Gastrocnemius medialis (tissue), 4 donors: ENCODE data around the gene HAUS2. TPM values are rescaled to one million over a fixed set of nuclear protein-coding genes. Genes with fewer than 3 reads are reported as not detected.

Experiments
- ATAC-seq, 2 donors: fragments of 150-250 bp; one replicate each; pipeline ENCODE4 v1.9.1; 2016
- DNase-seq, 2 donors: peaks; one replicate each; pipeline ENCODE4 v3.0.0-alpha.2; 2019
- H3K27ac ChIP-seq, 4 donors: fragments of 200-600 bp; sonication (generic); 1 replicate in 1 of 4; 2 replicates in 3 of 4; pipeline ENCODE4 v1.5.1; 2016 to 2018; ENCODE audit warnings: mild to moderate bottlenecking in 2 of 4, moderate library complexity in 1 of 4
- H3K27me3 ChIP-seq, 3 donors: fragments of 200-600 bp; sonication (generic) in 2 of 3; 1 replicate in 1 of 3; 2 replicates in 2 of 3; pipeline versions ENCODE4 v1.5.1 to v1.6.0; 2016 to 2019; ENCODE audit warnings: mild to moderate bottlenecking in 1 of 3, moderate library complexity in 1 of 3
- H3K36me3 ChIP-seq, 2 donors: fragments of 200-600 bp; sonication (generic) in 1 of 2; one replicate each; pipeline ENCODE4 v1.5.1; 2017 to 2018
- H3K4me1 ChIP-seq, 2 donors: fragments of 200-600 bp; sonication (generic) in 1 of 2; one replicate each; pipeline ENCODE4 v1.5.1; 2016 to 2017; ENCODE audit warnings: mild to moderate bottlenecking in 2 of 2
- H3K4me3 ChIP-seq, 4 donors: fragments of 200-600 bp; sonication (generic) in 3 of 4; 1 replicate in 1 of 4; 2 replicates in 3 of 4; pipeline ENCODE4 v1.5.1; 2016 to 2019; ENCODE audit warnings: mild to moderate bottlenecking in 2 of 4
- H3K9me3 ChIP-seq, 3 donors: fragments of 200-600 bp; sonication (generic) in 2 of 3; 1 replicate in 1 of 3; 2 replicates in 2 of 3; pipeline ENCODE4 v1.5.1; 2016 to 2019
- POLR2A ChIP-seq, 2 donors: fragments of 450-650 bp; IDR thresholded peaks; one replicate each; pipeline ENCODE4 v1.6.1; 2017; ENCODE audit warnings: antibody characterized with exemption in 2 of 2, mild to moderate bottlenecking in 2 of 2, moderate library complexity in 2 of 2
- in situ Hi-C, 4 donors: fragments of 200-750 bp; cut with MboI; loops; one replicate each; pipeline versions ENCODE4 v1.15.0 to v1.8.0; 2017; ENCODE audit warnings: low sequenced_read_pairs in 4 of 4
- intact Hi-C: fragments of 100-400 bp; cut with DNase I; formaldehyde crosslinking; loops from one replicate; pipeline ENCODE4 v1.15.1; 2023; ENCODE audit warnings: low total_unique reads
- total RNA-seq, 4 donors: library from RNA; depleted of rRNA; stranded (reverse); fragments of >200 nt; gene quantifications; one replicate each; pipeline versions ENCODE4 v1.1.0 to v1.2.3, GENCODE V29; 2016
- TF ChIP-seq, protein P1 (sequence below), 5 experiments: fragments of 450-650 bp in 3 of 5; fragments of 200-600 bp in 2 of 5; sonication (generic) in 2 of 5; IDR thresholded peaks in 4 of 5; conservative IDR thresholded peaks in 1 of 5; 1 replicate in 4 of 5; 2 replicates in 1 of 5; pipeline ENCODE4 v1.5.1; 2016 to 2019; ENCODE audit warnings: antibody characterized with exemption in 5 of 5, mild to moderate bottlenecking in 3 of 5, moderate library complexity in 3 of 5

Gene HAUS2
- total RNA-seq, 4 donors from 2014 or later = 24.7 to 31.9 (median 27.8) TPM

DNA sequence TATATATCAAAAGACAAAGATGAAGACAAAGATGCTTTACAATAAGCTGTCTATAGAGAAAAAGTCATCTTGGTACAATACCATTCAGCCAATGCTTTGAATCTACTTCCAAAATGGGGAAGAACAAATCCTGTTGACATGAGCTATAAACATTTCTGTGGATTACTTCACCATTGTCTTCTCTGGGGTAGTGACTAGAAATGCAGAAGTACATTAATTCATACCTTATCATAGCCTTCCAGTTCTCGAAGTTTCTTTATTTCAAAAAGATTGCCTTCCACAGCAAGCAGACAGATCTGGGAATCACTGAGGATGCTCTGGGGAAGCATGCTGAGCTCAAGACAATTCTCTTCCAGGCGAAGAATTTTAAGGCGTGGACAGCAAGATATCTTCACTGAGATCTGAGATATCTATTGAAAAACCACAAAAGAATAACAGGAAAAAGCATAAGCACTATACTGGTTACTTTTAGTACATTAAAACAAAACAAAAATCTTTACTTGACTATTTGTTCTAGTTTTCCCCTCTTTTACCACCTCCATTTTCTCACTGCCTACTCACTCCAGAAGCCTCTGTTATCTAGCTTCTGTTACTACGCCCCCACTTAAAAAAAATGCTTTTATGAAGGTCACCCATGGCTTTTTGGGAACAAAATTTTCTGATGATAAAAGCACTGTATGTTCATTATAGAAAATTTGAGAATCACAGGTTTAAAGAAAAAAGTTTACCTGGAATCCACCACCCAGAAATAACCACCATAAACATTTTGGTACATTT, 3.6 kb upstream of the HAUS2 start:
- in situ Hi-C loops (loop anchor here in 1 of 4 donors (10.0 kb wide), 1 partner anchor 100 kb away; no protein-coding TSS in a partner anchor), intact Hi-C loops (loop anchor here (5.0 kb wide), 1 partner anchor 48 kb away; the partner anchor contains the start of gene SNAP23)
- H3K36me3 ChIP-seq = peaks cover 5 to 50% of the 10 kb centered on the region in 2 donors
- DNase-seq (no peak), ATAC-seq (no peak)
- H3K27ac ChIP-seq = no peak overlapping the region
- no peaks in the 10 kb centered on the region for H3K27me3 ChIP-seq
- H3K9me3 ChIP-seq = no peaks in the 10 kb centered on the region
- peaks cover 27 to 30% of the 10 kb centered on the region in 2 donors for H3K4me1 ChIP-seq
- TF ChIP-seq POLR2A (IDR thresholded peaks at IDR 0.05) = no peak
- TF ChIP-seq, protein P1, sequence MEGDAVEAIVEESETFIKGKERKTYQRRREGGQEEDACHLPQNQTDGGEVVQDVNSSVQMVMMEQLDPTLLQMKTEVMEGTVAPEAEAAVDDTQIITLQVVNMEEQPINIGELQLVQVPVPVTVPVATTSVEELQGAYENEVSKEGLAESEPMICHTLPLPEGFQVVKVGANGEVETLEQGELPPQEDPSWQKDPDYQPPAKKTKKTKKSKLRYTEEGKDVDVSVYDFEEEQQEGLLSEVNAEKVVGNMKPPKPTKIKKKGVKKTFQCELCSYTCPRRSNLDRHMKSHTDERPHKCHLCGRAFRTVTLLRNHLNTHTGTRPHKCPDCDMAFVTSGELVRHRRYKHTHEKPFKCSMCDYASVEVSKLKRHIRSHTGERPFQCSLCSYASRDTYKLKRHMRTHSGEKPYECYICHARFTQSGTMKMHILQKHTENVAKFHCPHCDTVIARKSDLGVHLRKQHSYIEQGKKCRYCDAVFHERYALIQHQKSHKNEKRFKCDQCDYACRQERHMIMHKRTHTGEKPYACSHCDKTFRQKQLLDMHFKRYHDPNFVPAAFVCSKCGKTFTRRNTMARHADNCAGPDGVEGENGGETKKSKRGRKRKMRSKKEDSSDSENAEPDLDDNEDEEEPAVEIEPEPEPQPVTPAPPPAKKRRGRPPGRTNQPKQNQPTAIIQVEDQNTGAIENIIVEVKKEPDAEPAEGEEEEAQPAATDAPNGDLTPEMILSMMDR (IDR thresholded peaks at IDR 0.05 in 4 of 5, conservative IDR thresholded peaks at IDR 0.05 in 1 of 5) = no peak
- no peak overlapping the region for H3K4me3 ChIP-seq

DNA sequence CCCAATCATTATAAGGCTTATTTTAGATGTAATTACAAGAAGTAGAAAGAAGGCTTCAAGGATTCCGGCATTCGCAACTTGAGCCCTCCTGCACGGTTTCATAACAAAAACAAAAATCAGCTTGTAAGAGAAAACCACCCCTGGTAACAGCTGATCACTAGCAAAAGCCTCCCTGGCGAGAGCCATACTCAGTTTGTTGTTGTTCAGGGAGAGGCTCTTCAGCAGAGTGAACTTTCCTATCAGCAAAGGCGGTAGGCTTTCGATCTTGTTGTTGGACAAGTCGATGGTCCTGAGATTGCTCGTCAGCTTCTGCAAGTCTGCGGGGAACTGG, 755 bp upstream of the HAUS2 start:
- peaks cover 27 to 30% of the 10 kb centered on the region in 2 donors for H3K4me1 ChIP-seq
- TF ChIP-seq, protein P1 (IDR thresholded peaks at IDR 0.05 in 4 of 5, conservative IDR thresholded peaks at IDR 0.05 in 1 of 5) = no peak
- no peak for TF ChIP-seq POLR2A (IDR thresholded peaks at IDR 0.05)
- no peaks in the 10 kb centered on the region for H3K9me3 ChIP-seq
- H3K27me3 ChIP-seq = no peaks in the 10 kb centered on the region
- DNase-seq (no peak), ATAC-seq (peak; percentile 3 to 14)
- intact Hi-C loops (loop anchor here (1.0 to 5.0 kb wide), 3 partner anchors 27 to 102 kb away; partner anchors contain the start of genes SNAP23 and STARD9), in situ Hi-C loops (loop anchor here in 1 of 4 donors (10.0 kb wide), 1 partner anchor 97 kb away; no protein-coding TSS in a partner anchor)
- peak overlapping the region; percentile 84 to 95 (median 90) for H3K27ac ChIP-seq
- H3K36me3 ChIP-seq = peaks cover 5 to 31% of the 10 kb centered on the region in 2 donors
- peak overlapping the region; percentile 79 to 100 (median 88) for H3K4me3 ChIP-seq

DNA sequence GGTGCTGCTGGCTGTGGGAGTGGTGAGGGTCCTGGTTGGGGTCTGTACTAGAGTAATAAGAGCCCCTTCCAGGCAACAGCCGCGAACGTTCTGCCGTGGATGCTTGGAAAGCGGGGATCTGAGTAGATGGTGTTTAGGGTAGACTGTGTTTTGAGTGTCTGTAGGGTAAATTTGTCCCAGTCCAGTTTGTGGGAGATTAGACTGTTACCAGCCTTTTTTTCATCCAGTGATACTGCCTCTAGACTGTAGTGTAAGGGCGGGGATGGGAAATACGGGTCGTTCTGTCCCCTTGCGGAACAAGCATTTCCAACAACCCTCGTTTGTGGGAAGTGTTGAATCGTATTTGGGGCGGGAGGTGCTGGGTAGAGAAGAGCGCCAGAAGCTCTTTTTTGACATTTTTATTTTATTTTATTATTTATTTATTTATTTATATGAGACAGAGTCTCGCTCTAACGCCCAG, 424 bp downstream of the HAUS2 start:
- peaks cover 5 to 19% of the 10 kb centered on the region in 2 donors for H3K36me3 ChIP-seq
- peak overlapping the region; percentile 84 to 95 (median 90) for H3K27ac ChIP-seq
- in situ Hi-C loops (loop anchor here in 1 of 4 donors (10.0 kb wide), 1 partner anchor 96 kb away; no protein-coding TSS in a partner anchor), intact Hi-C loops (loop anchor here (5.0 kb wide), 1 partner anchor 52 kb away; the partner anchor contains the start of gene SNAP23)
- H3K4me3 ChIP-seq = peak overlapping the region; percentile 79 to 100 (median 88)
- ATAC-seq (peak; percentile 31 to 39), DNase-seq (peak in 1 of 2 donors; percentile 8)
- no peaks in the 10 kb centered on the region for H3K9me3 ChIP-seq
- no peaks in the 10 kb centered on the region for H3K27me3 ChIP-seq
- peaks cover 27 to 30% of the 10 kb centered on the region in 2 donors for H3K4me1 ChIP-seq
- TF ChIP-seq, protein P1 (IDR thresholded peaks at IDR 0.05 in 4 of 5, conservative IDR thresholded peaks at IDR 0.05 in 1 of 5) = no peak
- TF ChIP-seq POLR2A (IDR thresholded peaks at IDR 0.05) = no peak

DNA sequence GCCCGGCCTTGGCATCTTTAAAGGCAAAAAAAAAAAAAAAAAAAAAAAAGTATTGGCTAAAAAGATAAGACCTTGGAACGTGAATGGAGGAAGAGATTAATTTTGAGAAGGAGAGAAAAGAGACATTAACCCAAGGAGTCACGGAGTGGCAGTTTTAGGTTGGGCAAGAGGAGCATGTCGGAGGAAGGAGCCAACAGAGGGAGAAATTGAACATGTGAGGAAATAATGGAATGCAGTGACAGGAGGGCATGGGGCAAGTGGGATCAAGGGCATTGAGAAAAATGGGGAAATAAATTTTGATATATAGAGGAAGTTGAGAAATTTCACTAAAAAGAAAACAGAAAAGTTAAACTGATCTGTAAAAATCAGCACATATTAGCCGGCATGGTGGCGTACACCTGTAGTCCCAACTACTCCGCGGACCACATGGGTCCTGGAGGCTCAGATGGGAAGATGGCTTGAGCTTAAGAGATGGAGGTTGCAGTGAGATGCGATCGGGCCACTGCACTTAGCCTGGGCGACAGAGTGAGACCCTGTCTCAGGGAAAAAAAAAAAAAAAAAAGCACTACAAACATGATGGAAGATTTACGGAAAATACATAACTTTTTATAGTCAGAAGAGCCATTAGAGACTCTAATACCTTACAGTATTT, 1.2 kb downstream of the HAUS2 start:
- H3K4me1 ChIP-seq = peaks cover 27 to 30% of the 10 kb centered on the region in 2 donors
- H3K36me3 ChIP-seq = peaks cover 3 to 11% of the 10 kb centered on the region in 2 donors
- no peaks in the 10 kb centered on the region for H3K27me3 ChIP-seq
- intact Hi-C loops (loop anchor here (5.0 kb wide), 1 partner anchor 53 kb away; the partner anchor contains the start of gene SNAP23), in situ Hi-C loops (loop anchor here in 1 of 4 donors (10.0 kb wide), 1 partner anchor 95 kb away; no protein-coding TSS in a partner anchor)
- peak overlapping the region; percentile 79 to 100 (median 88) for H3K4me3 ChIP-seq
- no peak for ATAC-seq
- no peaks in the 10 kb centered on the region for H3K9me3 ChIP-seq
- H3K27ac ChIP-seq = peak overlapping the region in 3 of 4 donors; percentile 84 to 95 (median 93)
- no peak for DNase-seq
- TF ChIP-seq, protein P1 (IDR thresholded peaks at IDR 0.05 in 4 of 5, conservative IDR thresholded peaks at IDR 0.05 in 1 of 5) = no peak
- TF ChIP-seq POLR2A (IDR thresholded peaks at IDR 0.05) = no peak
